Measurements from ENCODE around the gene CMTM1.

The CMTM1 gene

GRCh38 chr16:66566051-66566901 is at the start of gene CMTM1:
CMTM1 (plus strand) TSS chr16:66566439; CDS start chr16:66566514, 75 bp downstream.
- TF ChIP-seq CTCF (conservative IDR thresholded peaks at IDR 0.05), result no peak
- no peak for TF ChIP-seq ZFX (IDR thresholded peaks at IDR 0.05)

GRCh38 chr16:66516509-66516807 is 49.8 kb upstream of the CMTM1 start:
- peak; percentile 31; the same call in 1 of the 2 replicates for TF ChIP-seq ZFX (IDR thresholded peaks at IDR 0.05)
- no peak for TF ChIP-seq CTCF (conservative IDR thresholded peaks at IDR 0.05)
- peak overlapping the region; percentile 94 for H3K27ac ChIP-seq

More at GRCh38 chr16:66566051-66566901, at the start of gene CMTM1:
- H3K27ac ChIP-seq, result no peak within 1 kb of the TSS

GRCh38 chr16:66516808-66517585 is 49.2 kb upstream of the CMTM1 start:
- TF ChIP-seq CTCF (conservative IDR thresholded peaks at IDR 0.05) (no peak), ZFX (IDR thresholded peaks at IDR 0.05) (no peak)
- peak overlapping the region; percentile 94 for H3K27ac ChIP-seq

GRCh38 chr16:66517586-66518263 is 48.5 kb upstream of the CMTM1 start:
- peak overlapping the region; percentile 94 for H3K27ac ChIP-seq
- TF ChIP-seq ZFX (IDR thresholded peaks at IDR 0.05) (no peak), CTCF (conservative IDR thresholded peaks at IDR 0.05) (no peak)

GRCh38 chr16:66519482-66520373 is 46.5 kb upstream of the CMTM1 start:
- TF ChIP-seq CTCF (conservative IDR thresholded peaks at IDR 0.05), result no peak
- no peak for TF ChIP-seq ZFX (IDR thresholded peaks at IDR 0.05)
- peak overlapping the region; percentile 1; the same call in 1 of the 2 replicates for H3K27ac ChIP-seq

GRCh38 chr16:66520406-66521170 is 45.7 kb upstream of the CMTM1 start:
- no peak overlapping the region; the same call in 1 of the 2 replicates for H3K27ac ChIP-seq
- no peak for TF ChIP-seq ZFX (IDR thresholded peaks at IDR 0.05)
- no peak for TF ChIP-seq CTCF (conservative IDR thresholded peaks at IDR 0.05)

Data from C4-2B (cell line).